Ishikawa (cell line): ENCODE results near the gene ZNF106.

ENCODE experiments used
- CEBPB ChIP-seq: IDR thresholded peaks from 2 replicates; pipeline ENCODE4 v1.6.1; 2012
- CREB1 ChIP-seq: IDR thresholded peaks from 2 replicates; pipeline ENCODE4 v1.6.1; 2012; ENCODE audit warnings: low read depth
- EGR1 ChIP-seq: IDR thresholded peaks from 2 replicates; pipeline ENCODE4 v1.6.1; 2012
- EP300 ChIP-seq: IDR thresholded peaks from 2 replicates; pipeline ENCODE4 v1.6.1; 2012; ENCODE audit warnings: borderline replicate concordance
- FOXM1 ChIP-seq: IDR thresholded peaks from 2 replicates; pipeline ENCODE4 v1.6.1; 2012; ENCODE audit warnings: low read depth, borderline replicate concordance
- MAX ChIP-seq: IDR thresholded peaks from 2 replicates; pipeline ENCODE4 v1.6.1; 2012
- NFIC ChIP-seq: IDR thresholded peaks from 2 replicates; pipeline ENCODE4 v1.6.1; 2012
- RAD21 ChIP-seq: IDR thresholded peaks from 2 replicates; pipeline ENCODE4 v1.6.1; 2012; ENCODE audit warnings: low read depth
- REST ChIP-seq: IDR thresholded peaks from 2 replicates; pipeline ENCODE4 v1.6.1; 2012; ENCODE audit warnings: low read depth, mild to moderate bottlenecking
- TAF1 ChIP-seq: IDR thresholded peaks from 2 replicates; pipeline ENCODE4 v1.6.1; 2012; ENCODE audit warnings: low read depth, mild to moderate bottlenecking
- TCF12 ChIP-seq: IDR thresholded peaks from 2 replicates; pipeline ENCODE4 v1.6.1; 2012; ENCODE audit warnings: low read depth
- TEAD4 ChIP-seq: IDR thresholded peaks from 2 replicates; pipeline ENCODE4 v1.6.1; 2012
- USF1 ChIP-seq: IDR thresholded peaks from 2 replicates; pipeline ENCODE4 v1.6.1; 2012
- YY1 ChIP-seq: IDR thresholded peaks from 2 replicates; pipeline ENCODE4 v1.6.1; 2012; ENCODE audit warnings: low read depth
- ZBTB7A ChIP-seq: IDR thresholded peaks from 2 replicates; pipeline ENCODE4 v1.6.1; 2012; ENCODE audit warnings: low read depth

The ZNF106 gene

GRCh38 chr15:42413920-42414319 is 77.0 kb downstream of the ZNF106 start:
- no peak for TF ChIP-seq CEBPB
- no peak for TF ChIP-seq NFIC
- TF ChIP-seq ZBTB7A: no peak
- no peak for TF ChIP-seq EGR1
- no peak for TF ChIP-seq FOXM1
- TF ChIP-seq TCF12: no peak
- TF ChIP-seq CREB1: no peak
- no peak for TF ChIP-seq EP300
- TF ChIP-seq MAX: no peak
- no peak for TF ChIP-seq RAD21
- TF ChIP-seq TEAD4: no peak
- no peak for TF ChIP-seq REST
- no peak for TF ChIP-seq YY1
- no peak for TF ChIP-seq TAF1
- TF ChIP-seq USF1: no peak

GRCh38 chr15:42411884-42412283 is 79.1 kb downstream of the ZNF106 start:
- TF ChIP-seq TEAD4 (no peak), TAF1 (no peak), EP300 (no peak), RAD21 (no peak), EGR1 (no peak), TCF12 (no peak), YY1 (no peak), ZBTB7A (no peak), USF1 (no peak)

GRCh38 chr15:42409011-42409410 is 81.9 kb downstream of the ZNF106 start:
- TF ChIP-seq YY1: no peak
- no peak for TF ChIP-seq REST
- TF ChIP-seq NFIC: no peak
- no peak for TF ChIP-seq RAD21
- no peak for TF ChIP-seq USF1
- TF ChIP-seq TAF1: no peak
- TF ChIP-seq EP300: no peak
- TF ChIP-seq MAX: no peak
- TF ChIP-seq EGR1: no peak
- TF ChIP-seq TEAD4: no peak
- TF ChIP-seq CEBPB: no peak
- TF ChIP-seq TCF12: no peak
- no peak for TF ChIP-seq CREB1
- TF ChIP-seq ZBTB7A: no peak
- TF ChIP-seq FOXM1: no peak

GRCh38 chr15:42408178-42408577 is 82.8 kb downstream of the ZNF106 start:
- TF ChIP-seq ZBTB7A: no peak

- TF ChIP-seq EP300 (no peak), MAX (no peak), FOXM1 (no peak), EGR1 (no peak), CREB1 (no peak), REST (no peak), RAD21 (no peak), ZBTB7A (no peak), NFIC (no peak), TAF1 (no peak), YY1 (no peak), TCF12 (no peak), TEAD4 (no peak), CEBPB (no peak), USF1 (no peak)
These were observed 85.0 kb downstream of the ZNF106 start for GRCh38 chr15:42405863-42406482.
